ENCODE measurements around the gene MTA3.

DNA sequence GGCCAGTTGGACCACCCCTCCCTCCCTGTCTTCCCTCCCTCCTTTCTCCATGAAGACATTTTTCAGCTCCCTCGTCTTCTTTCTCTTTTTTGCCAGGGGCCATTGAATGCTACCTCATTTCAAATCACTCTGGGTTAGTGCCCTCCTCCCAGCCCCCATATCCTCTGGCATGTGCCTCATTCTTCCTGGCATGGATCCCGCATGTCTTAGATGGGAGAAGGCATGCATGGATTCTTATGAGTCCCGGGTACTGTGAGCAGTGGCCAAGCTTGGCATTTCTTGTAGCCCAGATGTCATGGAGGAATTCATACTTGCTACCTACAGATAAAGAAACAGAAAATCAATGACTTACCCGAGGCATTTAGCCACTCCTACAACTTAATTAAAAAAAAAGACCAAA, 232.9 kb downstream of the MTA3 start:
- TF ChIP-seq EP300 (IDR thresholded peaks at IDR 0.05; ENCODE audit: low read length), result no peak
- TF ChIP-seq, protein P1, sequence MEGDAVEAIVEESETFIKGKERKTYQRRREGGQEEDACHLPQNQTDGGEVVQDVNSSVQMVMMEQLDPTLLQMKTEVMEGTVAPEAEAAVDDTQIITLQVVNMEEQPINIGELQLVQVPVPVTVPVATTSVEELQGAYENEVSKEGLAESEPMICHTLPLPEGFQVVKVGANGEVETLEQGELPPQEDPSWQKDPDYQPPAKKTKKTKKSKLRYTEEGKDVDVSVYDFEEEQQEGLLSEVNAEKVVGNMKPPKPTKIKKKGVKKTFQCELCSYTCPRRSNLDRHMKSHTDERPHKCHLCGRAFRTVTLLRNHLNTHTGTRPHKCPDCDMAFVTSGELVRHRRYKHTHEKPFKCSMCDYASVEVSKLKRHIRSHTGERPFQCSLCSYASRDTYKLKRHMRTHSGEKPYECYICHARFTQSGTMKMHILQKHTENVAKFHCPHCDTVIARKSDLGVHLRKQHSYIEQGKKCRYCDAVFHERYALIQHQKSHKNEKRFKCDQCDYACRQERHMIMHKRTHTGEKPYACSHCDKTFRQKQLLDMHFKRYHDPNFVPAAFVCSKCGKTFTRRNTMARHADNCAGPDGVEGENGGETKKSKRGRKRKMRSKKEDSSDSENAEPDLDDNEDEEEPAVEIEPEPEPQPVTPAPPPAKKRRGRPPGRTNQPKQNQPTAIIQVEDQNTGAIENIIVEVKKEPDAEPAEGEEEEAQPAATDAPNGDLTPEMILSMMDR (IDR thresholded peaks at IDR 0.05 in 2 of 3, conservative IDR thresholded peaks at IDR 0.05 in 1 of 3; ENCODE audit: insufficient read depth in 2 of 3, low read depth in 1 of 3, low read length in 3 of 3), result no peak
- TF ChIP-seq EZH2 (IDR thresholded peaks at IDR 0.05; ENCODE audit: borderline replicate concordance, low read depth, low read length), result no peak
- no peak for TF ChIP-seq MAZ (CRISPR knock-in tag; conservative IDR thresholded peaks at IDR 0.05 in 1 of 2, IDR thresholded peaks at IDR 0.05 in 1 of 2)
- no peak for TF ChIP-seq POLR2A (conservative IDR thresholded peaks at IDR 0.05)
- no peak for TF ChIP-seq ZNF507 (tag; conservative IDR thresholded peaks at IDR 0.05)
- TF ChIP-seq TAL1 (IDR thresholded peaks at IDR 0.05), result no peak
- TF ChIP-seq, protein P2, sequence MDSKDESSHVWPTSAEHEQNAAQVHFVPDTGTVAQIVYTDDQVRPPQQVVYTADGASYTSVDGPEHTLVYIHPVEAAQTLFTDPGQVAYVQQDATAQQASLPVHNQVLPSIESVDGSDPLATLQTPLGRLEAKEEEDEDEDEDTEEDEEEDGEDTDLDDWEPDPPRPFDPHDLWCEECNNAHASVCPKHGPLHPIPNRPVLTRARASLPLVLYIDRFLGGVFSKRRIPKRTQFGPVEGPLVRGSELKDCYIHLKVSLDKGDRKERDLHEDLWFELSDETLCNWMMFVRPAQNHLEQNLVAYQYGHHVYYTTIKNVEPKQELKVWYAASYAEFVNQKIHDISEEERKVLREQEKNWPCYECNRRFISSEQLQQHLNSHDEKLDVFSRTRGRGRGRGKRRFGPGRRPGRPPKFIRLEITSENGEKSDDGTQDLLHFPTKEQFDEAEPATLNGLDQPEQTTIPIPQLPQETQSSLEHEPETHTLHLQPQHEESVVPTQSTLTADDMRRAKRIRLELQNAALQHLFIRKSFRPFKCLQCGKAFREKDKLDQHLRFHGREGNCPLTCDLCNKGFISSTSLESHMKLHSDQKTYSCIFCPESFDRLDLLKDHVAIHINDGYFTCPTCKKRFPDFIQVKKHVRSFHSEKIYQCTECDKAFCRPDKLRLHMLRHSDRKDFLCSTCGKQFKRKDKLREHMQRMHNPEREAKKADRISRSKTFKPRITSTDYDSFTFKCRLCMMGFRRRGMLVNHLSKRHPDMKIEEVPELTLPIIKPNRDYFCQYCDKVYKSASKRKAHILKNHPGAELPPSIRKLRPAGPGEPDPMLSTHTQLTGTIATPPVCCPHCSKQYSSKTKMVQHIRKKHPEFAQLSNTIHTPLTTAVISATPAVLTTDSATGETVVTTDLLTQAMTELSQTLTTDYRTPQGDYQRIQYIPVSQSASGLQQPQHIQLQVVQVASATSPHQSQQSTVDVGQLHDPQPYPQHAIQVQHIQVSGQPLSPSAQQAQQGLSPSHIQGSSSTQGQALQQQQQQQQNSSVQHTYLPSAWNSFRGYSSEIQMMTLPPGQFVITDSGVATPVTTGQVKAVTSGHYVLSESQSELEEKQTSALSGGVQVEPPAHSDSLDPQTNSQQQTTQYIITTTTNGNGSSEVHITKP (IDR thresholded peaks at IDR 0.05; ENCODE audit: partially characterized antibody), result no peak
- TF ChIP-seq GABPA (tag; conservative IDR thresholded peaks at IDR 0.05; ENCODE audit: low read depth), result no peak
- no peak for TF ChIP-seq HMG20A (CRISPR knock-in tag; conservative IDR thresholded peaks at IDR 0.05)

Measured in K562 (cell line).